Small intestine (tissue), 7 donors: ENCODE measurements around the gene INSR. TPM values are rescaled to one million over a fixed set of nuclear protein-coding genes. Genes with fewer than 3 reads are reported as not detected.
"Not testable (repeated sequence)": the region's sequence is repeated elsewhere in the genome, so short reads cannot be mapped to it uniquely, and the experiment has no call there.

Source experiments
- DNase-seq, 2 donors: peaks; one replicate each; pipeline versions ENCODE4 v3.0.0 to v3.0.0-alpha.2; 2013
- FAIRE-seq: peaks from 2 replicates; lab custom pipeline; 2012; peaks lifted over from hg19 to GRCh38; lab: Jason Lieb, UNC
- H3K27ac ChIP-seq, 3 donors: one replicate each; pipeline ENCODE4 v1.5.1; 2013; ENCODE audit warnings: low read length in 2 of 3, mild to moderate bottlenecking in 2 of 3, control low read depth in 1 of 3, inconsistent platforms in 1 of 3, low read depth in 1 of 3, moderate library complexity in 1 of 3
- H3K27me3 ChIP-seq, 3 donors: one replicate each; pipeline ENCODE4 v1.6.1; 2013; ENCODE audit warnings: low read length in 3 of 3, inconsistent platforms in 1 of 3; ENCODE audit not compliant: control insufficient read depth in 3 of 3, insufficient read depth in 3 of 3
- H3K36me3 ChIP-seq, 3 donors: one replicate each; pipeline ENCODE4 v1.6.1; 2013; ENCODE audit warnings: low read length in 3 of 3, inconsistent platforms in 1 of 3, low read depth in 1 of 3, mild to moderate bottlenecking in 1 of 3, moderate library complexity in 1 of 3; ENCODE audit not compliant: control insufficient read depth in 3 of 3, insufficient read depth in 2 of 3
- H3K4me1 ChIP-seq, 3 donors: one replicate each; pipeline ENCODE4 v1.6.1; 2013; ENCODE audit warnings: low read length in 2 of 3, inconsistent platforms in 1 of 3, low read depth in 1 of 3, mild to moderate bottlenecking in 1 of 3, moderate library complexity in 1 of 3; ENCODE audit not compliant: control insufficient read depth in 3 of 3, insufficient read depth in 2 of 3
- H3K4me3 ChIP-seq, 3 donors: one replicate each; pipeline ENCODE4 v1.5.1; 2013; ENCODE audit warnings: low read length in 3 of 3, control low read depth in 1 of 3, inconsistent platforms in 1 of 3, low read depth in 1 of 3, mild to moderate bottlenecking in 1 of 3, moderate library complexity in 1 of 3
- H3K9me3 ChIP-seq, 2 donors: one replicate each; pipeline ENCODE4 v1.6.1; 2013; ENCODE audit warnings: low read depth in 1 of 2, low read length in 1 of 2; ENCODE audit not compliant: control insufficient read depth in 2 of 2, insufficient read depth in 1 of 2
- WGBS, 3 donors: extraction: QIAGEN DNeasy Blood & Tissue Kit; methylation state at CpG; one replicate each; pipeline ENCODE4 v1.1.7; 2013; 5-methylcytosine and 5-hydroxymethylcytosine counted together
- polyA plus RNA-seq, 4 donors: library from polyadenylated mRNA; stranded (reverse) in 3 of 4; unstranded in 1 of 4; fragments of 200-250 nt in 3 of 4; fragments of 120-200 nt in 1 of 4; gene quantifications; one replicate each; pipeline versions ENCODE4 v1.2.1 to v1.2.3, GENCODE V29; 2013
- donor health status: healthy with polysubstance abuse.
- donor health status: control.
- donor health status: control.
- donor health status: Bipolar disorder and iron deficiency.
- donor health status: healthy.

The INSR gene
- polyA plus RNA-seq, 4 donors, result 10.6 to 34.4 (median 16.0) TPM

DNA sequence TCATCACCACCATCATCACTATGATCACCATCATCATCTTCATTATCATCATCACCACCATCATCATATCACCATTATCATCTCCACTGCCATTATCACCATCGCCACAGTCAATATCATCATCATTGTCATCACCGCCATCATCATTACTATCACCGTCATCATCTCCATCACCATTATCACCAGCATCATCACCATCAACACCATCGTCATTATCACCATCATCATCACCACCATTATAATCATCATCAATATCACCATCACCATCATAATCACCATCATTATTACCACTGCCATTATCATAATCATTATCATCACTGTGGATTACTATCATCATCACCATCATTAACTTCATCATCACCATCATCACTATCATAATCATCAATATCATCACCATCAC, 37.2 kb upstream of the INSR start:
- 78 to 84% (median 84%) methylated on average over 4 of the region's 4 CpGs for WGBS, 3 donors
- H3K27ac ChIP-seq, result no peak overlapping the region
- FAIRE-seq, result no peak
- no peaks in the 10 kb centered on the region for H3K27me3 ChIP-seq
- no peaks in the 10 kb centered on the region for H3K36me3 ChIP-seq
- no peaks in the 10 kb centered on the region for H3K9me3 ChIP-seq
- H3K4me3 ChIP-seq, result no peak overlapping the region
- no peak for DNase-seq
- H3K4me1 ChIP-seq, result no peaks in the 10 kb centered on the region

- 84 to 88% (median 85%) methylated on average over 4 of the region's 4 CpGs for WGBS, 3 donors
- no peak overlapping the region for H3K4me3 ChIP-seq
- DNase-seq (no peak), FAIRE-seq (no peak)
- H3K27me3 ChIP-seq, result no peaks in the 10 kb centered on the region
- H3K9me3 ChIP-seq, result peaks cover 0 to 2% of the 10 kb centered on the region in 2 donors
- H3K27ac ChIP-seq, result no peak overlapping the region
- H3K4me1 ChIP-seq, result no peaks in the 10 kb centered on the region
- H3K36me3 ChIP-seq, result no peaks in the 10 kb centered on the region
Measured at GRCh38 chr19:7328647-7329046, 34.4 kb upstream of the INSR start.

GRCh38 chr19:7327802-7328201, 33.6 kb upstream of the INSR start:
- WGBS, 3 donors, result 72 to 82% (median 76%) methylated on average over 1 of the region's 1 CpG

DNA sequence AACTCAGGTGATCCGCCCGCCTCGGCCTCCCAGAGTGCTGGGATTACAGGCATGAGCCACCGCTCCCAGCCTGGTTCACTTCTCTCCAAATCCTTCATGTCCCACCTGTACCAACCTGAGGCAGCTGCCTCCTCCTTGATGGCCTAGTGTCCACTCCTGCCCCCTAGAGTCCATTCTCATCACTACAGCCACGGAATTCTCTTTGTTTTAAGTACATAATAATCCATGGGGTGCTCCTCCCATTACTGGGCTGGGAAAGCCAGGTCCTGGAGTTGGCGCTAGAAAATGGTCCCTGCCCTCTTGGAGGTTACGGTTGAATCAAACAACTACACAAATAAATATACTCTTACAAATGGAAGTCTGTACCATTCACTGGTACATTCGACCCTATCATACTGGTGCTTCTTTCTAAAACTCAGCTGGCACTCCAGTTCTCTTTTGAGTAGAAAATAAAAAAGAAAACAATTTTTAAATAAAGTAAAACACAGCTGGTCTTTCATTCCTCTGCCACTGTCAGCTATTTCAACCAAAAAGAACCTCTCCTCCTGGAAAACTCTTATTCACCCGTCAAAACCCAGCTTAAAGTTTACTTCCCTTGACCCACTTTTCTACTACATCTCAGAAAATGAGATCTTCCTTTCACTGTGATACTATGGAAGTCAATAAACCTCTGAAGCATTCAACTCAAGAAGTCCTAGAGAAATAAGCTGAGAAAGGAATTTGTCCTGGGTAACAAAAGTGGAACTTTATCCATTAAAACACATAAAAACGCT, 32.1 kb upstream of the INSR start:
- Histone ChIP-seq H3K27me3 (no peaks in the 10 kb centered on the region), H3K36me3 (no peaks in the 10 kb centered on the region), H3K4me1 (no peaks in the 10 kb centered on the region), H3K4me3 (no peak overlapping the region), H3K27ac (no peak overlapping the region), H3K9me3 (peaks cover 0 to 2% of the 10 kb centered on the region in 2 donors)
- no peak for FAIRE-seq
- DNase-seq, result peak in 1 of 2 donors; percentile 53
- 76 to 79% (median 77%) methylated on average over 10 of the region's 10 CpGs for WGBS, 3 donors

More at GRCh38 chr19:7327802-7328201, 33.6 kb upstream of the INSR start:
- Histone ChIP-seq H3K27me3 (no peaks in the 10 kb centered on the region), H3K36me3 (no peaks in the 10 kb centered on the region), H3K4me3 (no peak overlapping the region), H3K27ac (no peak overlapping the region), H3K9me3 (peaks cover 0 to 2% of the 10 kb centered on the region in 2 donors), H3K4me1 (no peaks in the 10 kb centered on the region)
- DNase-seq (no peak), FAIRE-seq (no peak)

DNA sequence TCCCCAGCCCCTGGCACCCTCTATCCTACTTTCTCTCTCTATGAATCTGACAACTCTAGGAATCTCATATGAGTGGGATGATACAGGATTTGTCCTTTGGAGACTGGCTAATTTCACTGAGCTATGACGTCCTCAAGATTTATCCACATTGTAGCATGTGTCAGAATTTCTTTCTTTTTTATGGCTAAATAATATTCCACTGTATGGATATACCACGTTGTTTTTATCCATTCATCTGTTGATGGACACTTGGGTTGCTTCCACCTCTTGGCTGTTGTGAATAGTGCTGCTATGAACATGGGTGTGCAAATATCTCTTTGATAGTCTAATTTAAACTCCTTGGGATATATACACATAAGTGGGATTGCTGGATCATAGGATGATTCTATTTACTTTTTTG, 24.0 kb upstream of the INSR start:
- Histone ChIP-seq H3K4me1 (no peaks in the 10 kb centered on the region), H3K27ac (no peak overlapping the region), H3K36me3 (no peaks in the 10 kb centered on the region), H3K27me3 (no peaks in the 10 kb centered on the region), H3K9me3 (peaks cover 0 to 3% of the 10 kb centered on the region in 2 donors), H3K4me3 (no peak overlapping the region)
- WGBS, 3 donors, result 43 to 47% (median 44%) methylated on average over 2 of the region's 2 CpGs
- FAIRE-seq (no peak), DNase-seq (no peak)

DNA sequence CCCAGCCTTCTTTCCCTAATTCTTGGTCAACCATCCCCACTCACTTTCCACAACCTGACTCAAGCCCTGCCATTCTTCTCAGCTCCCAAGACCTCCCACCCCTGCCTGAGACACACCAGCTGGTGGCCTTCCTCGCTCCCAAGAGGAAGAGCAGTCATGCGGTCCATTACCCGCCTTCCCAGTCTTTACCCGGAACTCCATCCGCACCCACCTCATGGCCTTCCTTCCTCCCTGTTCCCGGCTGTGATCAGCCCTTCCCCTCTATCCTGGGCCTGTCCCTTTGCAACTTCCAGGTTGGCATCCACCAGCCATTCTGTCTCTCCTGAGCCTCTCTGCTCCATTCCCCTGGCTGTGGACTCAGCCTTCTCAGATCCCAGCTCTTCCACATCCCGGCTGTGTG, 18.6 kb upstream of the INSR start:
- no peak for DNase-seq
- FAIRE-seq, result no peak
- Histone ChIP-seq H3K27ac (no peak overlapping the region), H3K9me3 (peaks cover 0 to 1% of the 10 kb centered on the region in 2 donors), H3K4me3 (no peak overlapping the region), H3K4me1 (no peaks in the 10 kb centered on the region), H3K36me3 (no peaks in the 10 kb centered on the region), H3K27me3 (no peaks in the 10 kb centered on the region)
- WGBS, 3 donors, result 75 to 92% (median 85%) methylated on average over 7 of the region's 7 CpGs

- H3K9me3 ChIP-seq, result no peaks in the 10 kb centered on the region
- FAIRE-seq (no peak), DNase-seq (no peak)
- WGBS, 3 donors, result 93 to 94% (median 94%) methylated on average over 12 of the region's 12 CpGs
- H3K27me3 ChIP-seq, result no peaks in the 10 kb centered on the region
- H3K4me3 ChIP-seq, result no peak overlapping the region
- H3K36me3 ChIP-seq, result no peaks in the 10 kb centered on the region
- no peak overlapping the region for H3K27ac ChIP-seq
- no peaks in the 10 kb centered on the region for H3K4me1 ChIP-seq
Measured at GRCh38 chr19:7311911-7312310, 17.7 kb upstream of the INSR start.

DNA sequence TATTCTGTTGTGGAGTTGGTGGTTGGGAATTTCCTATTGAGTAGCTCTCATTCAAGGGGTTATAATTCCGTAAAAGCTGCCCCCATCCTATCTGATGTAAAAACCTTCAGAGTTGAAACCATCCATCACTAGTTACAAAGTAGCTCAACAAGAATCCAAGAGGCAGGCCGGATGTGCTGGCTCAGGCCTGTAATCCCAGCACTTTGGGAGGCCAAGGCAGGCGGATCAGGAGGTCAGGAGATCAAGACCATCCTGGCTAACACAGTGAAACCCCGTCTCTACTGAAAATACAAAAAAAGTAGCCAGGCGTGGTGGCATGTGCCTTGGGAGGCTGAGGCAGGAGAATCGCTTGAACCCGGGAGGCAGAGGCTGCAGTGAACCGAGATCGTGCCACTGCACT, 14.1 kb upstream of the INSR start:
- not testable (repeated sequence) for FAIRE-seq, H3K36me3 ChIP-seq, H3K9me3 ChIP-seq, DNase-seq, H3K4me1 ChIP-seq, H3K27ac ChIP-seq, H3K4me3 ChIP-seq, H3K27me3 ChIP-seq
- 78 to 83% (median 81%) methylated on average over 8 to 9 of the region's 9 CpGs for WGBS, 3 donors
